GM04503 (cell line): ENCODE data around the gene IGLL1.
"Not testable (repeated sequence)": the region's sequence is repeated elsewhere in the genome, so short reads cannot be mapped to it uniquely, and the experiment has no call there.

Experiments used
- DNase-seq: peaks from one replicate; pipeline ENCODE4 v3.0.0-alpha.2; 2012; ENCODE audit warnings: low read depth

Gene IGLL1

DNA sequence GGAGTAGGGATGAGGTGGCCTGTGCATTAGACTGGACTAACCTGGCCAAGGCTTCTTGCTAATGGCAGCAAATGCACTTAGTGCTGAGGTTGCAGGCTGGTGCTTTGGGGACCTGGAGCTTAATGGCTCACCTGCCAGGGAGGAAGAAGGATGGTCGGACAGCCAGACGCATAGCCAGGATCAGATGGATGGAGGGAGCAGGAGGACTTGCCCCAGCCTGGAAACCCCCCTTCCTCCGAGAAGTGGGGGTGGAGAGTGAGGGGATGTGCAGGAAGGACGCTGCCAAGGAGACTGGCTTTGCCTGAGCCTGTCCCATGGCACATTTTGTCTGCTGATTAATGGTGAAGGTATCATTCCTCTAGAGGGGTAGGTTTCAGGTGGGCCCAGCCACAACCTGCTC lies 17.9 kb downstream of the IGLL1 start:
- DNase-seq, result no peak

GRCh38 chr22:23561025-23561510 lies 19.0 kb downstream of the IGLL1 start:
- not testable (repeated sequence) for DNase-seq

DNA sequence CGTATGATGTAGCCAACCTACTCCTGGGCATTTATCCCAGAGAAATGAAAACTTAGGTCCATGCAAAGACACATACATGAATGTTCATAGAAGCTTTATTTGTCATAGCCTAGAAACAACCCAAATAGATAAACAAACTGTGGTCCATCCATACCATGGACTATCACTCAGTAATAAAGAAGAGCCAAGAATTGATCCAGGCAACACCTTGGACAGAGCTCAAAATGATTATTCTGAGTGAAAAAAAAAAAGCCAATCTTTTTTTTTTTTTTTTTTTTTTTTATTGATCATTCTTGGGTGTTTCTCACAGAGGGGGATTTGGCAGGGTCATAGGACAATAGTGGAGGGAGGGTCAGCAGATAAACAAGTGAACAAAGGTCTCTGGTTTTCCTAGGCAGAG lies 19.9 kb downstream of the IGLL1 start:
- not testable (repeated sequence) for DNase-seq

DNA sequence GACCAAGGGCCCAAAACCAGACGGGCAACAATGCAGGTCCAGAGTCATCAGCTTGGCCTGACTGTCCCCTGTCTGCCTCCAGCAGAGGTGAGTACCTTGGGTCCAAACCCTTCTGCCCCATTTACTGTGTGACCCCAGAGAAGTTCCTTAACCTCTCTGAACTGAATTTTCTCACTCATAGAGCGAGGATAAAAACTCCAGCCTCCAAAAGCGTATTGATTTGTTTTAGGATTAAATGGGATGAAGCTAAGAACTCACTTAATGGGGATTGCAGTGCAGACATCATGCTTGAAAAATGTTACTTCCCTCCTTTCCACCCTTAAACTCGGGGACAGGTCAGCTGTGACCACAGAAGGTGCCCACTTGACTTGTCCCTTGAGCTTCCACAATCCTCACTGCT lies 22.6 kb downstream of the IGLL1 start:
- DNase-seq, result no peak

DNA sequence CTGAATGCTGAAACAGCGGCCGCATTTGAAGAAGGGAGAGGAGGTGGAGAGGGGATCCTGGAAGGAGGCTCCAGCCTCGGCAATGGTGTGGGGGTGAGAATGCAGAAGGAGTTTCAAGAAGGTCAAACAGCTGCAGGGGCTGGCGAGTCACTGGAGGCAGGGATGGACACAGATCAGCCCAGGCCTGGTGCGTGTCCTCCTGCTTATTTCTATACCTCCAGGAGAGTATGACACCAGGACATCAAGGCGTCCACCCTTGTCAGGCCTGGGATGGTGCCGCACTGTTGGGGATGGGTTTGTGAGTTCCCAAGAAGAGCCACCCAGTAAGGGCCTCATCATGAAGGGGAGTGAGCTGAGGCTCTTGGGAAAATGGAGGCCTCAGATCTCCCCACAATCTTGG lies 23.1 kb downstream of the IGLL1 start:
- DNase-seq, result no peak

GRCh38 chr22:23556026-23556620 lies 24.0 kb downstream of the IGLL1 start:
- DNase-seq, result no peak

- no peak for DNase-seq
Measured at GRCh38 chr22:23555118-23555517, 25.0 kb downstream of the IGLL1 start.

GRCh38 chr22:23553924-23554870 lies 25.9 kb downstream of the IGLL1 start:
- DNase-seq, result no peak

GRCh38 chr22:23553438-23553837 lies 26.7 kb downstream of the IGLL1 start:
- DNase-seq, result no peak

DNA sequence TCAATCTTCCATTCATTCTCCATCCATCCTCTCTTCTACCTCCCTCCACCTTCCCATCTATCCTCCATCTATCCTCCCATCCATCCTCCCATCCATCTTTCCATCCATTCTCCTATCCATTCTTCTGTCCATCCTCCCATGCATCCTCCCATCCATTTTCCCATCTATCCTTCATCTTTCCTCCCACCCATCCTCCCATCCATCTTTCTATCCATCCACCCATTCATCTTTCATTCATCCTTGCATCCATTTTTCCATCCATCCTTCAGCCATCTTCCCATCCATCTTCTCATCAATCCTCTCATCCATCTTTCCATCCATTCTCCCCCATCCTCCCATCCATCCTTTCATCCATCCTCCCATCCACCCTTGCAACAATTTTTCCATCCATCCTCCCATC lies 27.5 kb downstream of the IGLL1 start:
- no peak for DNase-seq

DNA sequence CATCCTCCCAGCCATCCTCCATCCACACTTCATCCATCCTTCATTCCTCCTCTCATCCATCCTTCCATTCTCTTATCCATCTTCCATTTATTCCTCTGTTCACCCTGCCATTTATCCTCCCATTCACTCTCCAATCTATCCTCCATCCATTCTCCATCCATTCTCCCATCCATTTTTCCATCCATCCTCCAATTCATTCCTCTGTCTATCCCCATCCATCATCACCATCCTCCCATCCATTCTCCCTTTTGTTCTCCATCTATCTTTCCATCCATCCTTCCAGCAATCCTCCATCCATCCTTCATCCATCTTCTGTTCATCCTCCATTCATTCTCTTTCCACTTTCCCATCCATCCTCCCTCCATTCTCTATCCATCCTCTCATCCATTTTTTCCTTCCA lies 28.7 kb downstream of the IGLL1 start:
- no peak for DNase-seq

DNA sequence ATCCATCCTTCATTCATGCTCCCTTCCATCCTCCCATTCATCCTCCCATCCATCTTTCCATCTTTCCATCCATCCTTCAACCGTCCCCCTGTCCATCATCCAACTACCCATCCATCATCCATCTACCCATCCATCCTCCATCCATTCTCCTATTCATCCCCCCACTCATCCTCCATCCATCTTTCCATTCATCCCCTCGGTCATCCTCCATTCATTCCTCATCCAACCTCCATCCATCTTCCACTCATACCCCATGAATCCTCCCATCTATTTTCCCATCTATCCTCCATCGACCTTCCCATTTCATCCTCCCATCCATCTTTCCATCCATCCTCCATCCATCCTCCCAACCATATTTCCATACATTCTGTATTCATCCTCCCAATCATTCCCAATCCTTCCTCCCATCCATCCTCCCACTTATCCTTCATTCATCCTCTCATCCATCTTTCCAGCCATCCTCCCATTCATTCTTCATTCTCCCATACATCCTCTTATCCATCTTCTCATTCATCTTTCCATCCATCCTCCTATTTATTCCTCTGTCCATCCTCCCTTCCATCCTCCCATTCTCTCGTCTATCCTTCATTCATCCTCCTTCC lies 29.9 kb downstream of the IGLL1 start:
- DNase-seq, result no peak

DNA sequence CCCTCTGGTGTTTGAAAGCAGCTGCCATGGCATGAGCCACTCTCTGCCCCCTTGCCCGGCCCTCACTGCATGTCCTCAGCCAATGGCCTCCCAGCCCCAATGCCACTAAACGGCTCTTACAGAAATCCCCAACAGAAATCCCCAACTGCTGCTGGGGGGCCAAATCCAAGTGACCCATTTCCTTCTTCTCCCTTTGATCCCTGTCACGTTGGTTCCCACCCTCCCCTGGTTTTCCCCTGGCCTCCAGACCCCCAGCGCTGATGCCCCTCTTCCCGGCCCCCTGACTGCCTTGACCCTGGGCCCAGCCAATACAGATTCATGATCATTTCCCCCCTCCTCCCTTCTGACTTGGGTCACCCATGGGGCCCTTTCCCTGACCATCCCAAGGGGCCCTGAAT lies 30.9 kb downstream of the IGLL1 start:
- DNase-seq, result no peak

DNA sequence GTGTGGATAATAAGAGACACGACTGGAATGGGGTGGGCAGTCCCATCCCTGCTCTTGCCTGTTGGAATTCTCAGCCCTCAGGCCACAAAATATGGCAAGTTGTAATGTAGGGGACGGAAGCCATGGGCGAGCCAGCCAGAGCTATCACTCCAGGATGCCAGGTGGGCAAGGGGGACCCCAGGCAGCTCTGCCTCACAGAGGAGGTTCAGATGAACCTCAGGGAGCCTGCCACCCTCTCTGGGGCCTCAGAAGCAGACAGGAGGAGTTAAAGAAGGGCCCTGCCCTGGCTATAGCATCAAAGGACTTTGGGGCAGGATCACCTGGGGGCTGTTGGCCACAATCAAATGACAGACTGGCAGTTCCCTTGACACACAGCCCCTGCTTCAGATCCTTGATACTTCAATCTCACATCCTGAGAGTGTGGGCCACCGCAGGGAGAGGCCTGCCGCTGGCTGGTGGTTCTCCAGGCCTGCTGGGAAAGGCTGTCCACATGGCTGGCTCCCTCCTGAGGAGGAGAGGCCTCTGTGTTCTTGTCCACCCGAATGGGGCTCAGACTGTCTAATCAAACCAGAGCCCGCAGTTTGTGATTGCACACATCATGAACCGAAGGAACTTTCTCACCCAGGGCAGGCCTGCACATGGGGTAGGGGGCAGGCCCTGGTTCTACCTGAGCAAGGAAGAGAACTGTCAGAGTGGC lies 31.4 kb downstream of the IGLL1 start:
- no peak for DNase-seq

- DNase-seq, result no peak
Measured at GRCh38 chr22:23547818-23548500, 32.1 kb downstream of the IGLL1 start.

- DNase-seq, result not testable (repeated sequence)
Measured at GRCh38 chr22:23547382-23547781, 32.7 kb downstream of the IGLL1 start.

- no peak for DNase-seq
Measured at GRCh38 chr22:23544852-23545251, 35.2 kb downstream of the IGLL1 start.

DNA sequence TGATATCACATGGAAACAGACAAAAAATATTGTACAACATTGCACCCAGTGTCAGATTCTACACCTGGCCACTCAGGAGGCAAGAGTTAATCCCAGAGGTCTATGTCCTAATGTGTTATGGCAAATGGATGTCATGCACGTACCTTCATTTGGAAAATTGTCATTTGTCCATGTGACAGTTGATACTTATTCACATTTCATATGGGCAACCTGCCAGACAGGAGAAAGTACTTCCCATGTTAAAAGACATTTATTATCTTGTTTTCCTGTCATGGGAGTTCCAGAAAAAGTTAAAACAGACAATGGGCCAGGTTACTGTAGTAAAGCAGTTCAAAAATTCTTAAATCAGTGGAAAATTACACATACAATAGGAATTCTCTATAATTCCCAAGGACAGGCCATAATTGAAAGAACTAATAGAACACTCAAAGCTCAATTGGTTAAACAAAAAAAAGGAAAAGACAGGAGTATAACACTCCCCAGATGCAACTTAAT lies 36.5 kb downstream of the IGLL1 start:
- DNase-seq, result not testable (repeated sequence)

GRCh38 chr22:23542933-23543332 lies 37.2 kb downstream of the IGLL1 start:
- DNase-seq, result no peak

- not testable (repeated sequence) for DNase-seq
Measured at GRCh38 chr22:23542391-23542790, 37.7 kb downstream of the IGLL1 start.

DNA sequence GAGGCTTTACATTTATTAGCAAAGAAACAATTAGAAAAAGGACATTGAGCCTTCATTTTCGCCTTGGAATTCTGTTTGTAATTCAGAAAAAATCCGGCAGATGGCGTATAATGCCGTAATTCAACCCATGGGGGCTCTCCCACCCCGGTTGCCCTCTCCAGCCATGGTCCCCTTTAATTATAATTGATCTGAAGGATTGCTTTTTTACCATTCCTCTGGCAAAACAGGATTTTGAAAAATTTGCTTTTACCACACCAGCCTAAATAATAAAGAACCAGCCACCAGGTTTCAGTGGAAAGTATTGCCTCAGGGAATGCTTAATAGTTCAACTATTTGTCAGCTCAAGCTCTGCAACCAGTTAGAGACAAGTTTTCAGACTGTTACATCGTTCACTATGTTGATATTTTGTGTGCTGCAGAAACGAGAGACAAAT lies 38.2 kb downstream of the IGLL1 start:
- not testable (repeated sequence) for DNase-seq
